Measurements from ENCODE around the gene PLEKHA5.

DNA sequence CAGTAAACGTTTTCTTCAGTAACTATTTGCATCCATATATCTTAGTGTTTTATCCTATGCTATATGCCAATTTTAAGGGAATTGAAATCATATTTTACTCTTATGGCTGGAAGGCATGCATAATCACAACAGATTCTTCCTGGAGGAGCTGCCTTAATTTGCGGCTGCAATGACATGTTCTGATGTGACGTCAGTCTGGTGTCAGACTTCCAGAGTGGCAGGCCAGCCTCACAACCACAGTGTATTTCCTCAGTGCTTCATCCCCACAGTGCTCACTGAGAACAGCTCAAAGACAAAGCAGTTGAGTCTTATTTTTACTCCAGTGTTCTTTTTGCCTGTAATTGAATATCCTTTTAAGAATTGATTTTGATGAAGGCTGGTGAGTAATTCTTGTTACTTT, 107.1 kb downstream of the PLEKHA5 start:
- no peak for TF ChIP-seq EP300 (IDR thresholded peaks at IDR 0.05)
- TF ChIP-seq, protein P1, sequence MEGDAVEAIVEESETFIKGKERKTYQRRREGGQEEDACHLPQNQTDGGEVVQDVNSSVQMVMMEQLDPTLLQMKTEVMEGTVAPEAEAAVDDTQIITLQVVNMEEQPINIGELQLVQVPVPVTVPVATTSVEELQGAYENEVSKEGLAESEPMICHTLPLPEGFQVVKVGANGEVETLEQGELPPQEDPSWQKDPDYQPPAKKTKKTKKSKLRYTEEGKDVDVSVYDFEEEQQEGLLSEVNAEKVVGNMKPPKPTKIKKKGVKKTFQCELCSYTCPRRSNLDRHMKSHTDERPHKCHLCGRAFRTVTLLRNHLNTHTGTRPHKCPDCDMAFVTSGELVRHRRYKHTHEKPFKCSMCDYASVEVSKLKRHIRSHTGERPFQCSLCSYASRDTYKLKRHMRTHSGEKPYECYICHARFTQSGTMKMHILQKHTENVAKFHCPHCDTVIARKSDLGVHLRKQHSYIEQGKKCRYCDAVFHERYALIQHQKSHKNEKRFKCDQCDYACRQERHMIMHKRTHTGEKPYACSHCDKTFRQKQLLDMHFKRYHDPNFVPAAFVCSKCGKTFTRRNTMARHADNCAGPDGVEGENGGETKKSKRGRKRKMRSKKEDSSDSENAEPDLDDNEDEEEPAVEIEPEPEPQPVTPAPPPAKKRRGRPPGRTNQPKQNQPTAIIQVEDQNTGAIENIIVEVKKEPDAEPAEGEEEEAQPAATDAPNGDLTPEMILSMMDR (IDR thresholded peaks at IDR 0.05), result no peak
- TF ChIP-seq POLR2A (IDR thresholded peaks at IDR 0.05), result no peak
